VCaP (cell line): ENCODE measurements around the gene ETV4.
"Not testable (repeated sequence)": the region's sequence is repeated elsewhere in the genome, so short reads cannot be mapped to it uniquely, and the experiment has no call there.

Experiments
- H3K27ac ChIP-seq: fragments of 450-650 bp; 2 replicates; pipeline ENCODE4 v1.5.1; 2017
- CTCF ChIP-seq: fragments of 450-650 bp; conservative IDR thresholded peaks from 2 replicates; pipeline ENCODE4 v1.5.1; 2017; ENCODE audit warnings: mild to moderate bottlenecking, moderate library complexity

Gene ETV4

GRCh38 chr17:43521389-43521788 is 24.8 kb downstream of the ETV4 start:
- no peak for TF ChIP-seq CTCF
- no peak overlapping the region for H3K27ac ChIP-seq

- H3K27ac ChIP-seq: peak overlapping the region; percentile 77
- TF ChIP-seq CTCF: no peak
Observed at GRCh38 chr17:43517615-43518386, 28.3 kb downstream of the ETV4 start.

- peak overlapping the region; percentile 77 for H3K27ac ChIP-seq
- no peak for TF ChIP-seq CTCF
Observed at GRCh38 chr17:43517161-43517560, 29.0 kb downstream of the ETV4 start.

- TF ChIP-seq CTCF: no peak
- H3K27ac ChIP-seq: peak overlapping the region; percentile 77
Observed at GRCh38 chr17:43515656-43516055, 30.5 kb downstream of the ETV4 start.

- not testable (repeated sequence) for H3K27ac ChIP-seq
Observed at GRCh38 chr17:43511199-43511598, 34.9 kb downstream of the ETV4 start.

- not testable (repeated sequence) for H3K27ac ChIP-seq
Observed at GRCh38 chr17:43509440-43509839, 36.7 kb downstream of the ETV4 start.

GRCh38 chr17:43490621-43491020 is 55.5 kb downstream of the ETV4 start:
- no peak overlapping the region for H3K27ac ChIP-seq
- no peak for TF ChIP-seq CTCF

GRCh38 chr17:43483674-43484551 is 62.2 kb downstream of the ETV4 start, which contains the start of gene DHX8:
DHX8 (plus strand) TSS chr17:43483975; CDS start chr17:43484038, 63 bp downstream.
- TF ChIP-seq CTCF: peak; percentile 100
- peak within 1 kb of the TSS; percentile 87 for H3K27ac ChIP-seq
